T-helper 2 cell treated with Interferon-gamma antibody and Interleukin-4, amounts not matched to agents 100 ng/mL and 5 ng/mL, for 36 hours (primary cell): ENCODE data around the gene SKOR2. TPM values are rescaled to one million over a fixed set of nuclear protein-coding genes. Genes with fewer than 3 reads are reported as not detected.
"Not testable (repeated sequence)": the region's sequence is repeated elsewhere in the genome, so short reads cannot be mapped to it uniquely, and the experiment has no call there.

Experiments used
- intact Hi-C: fragments of 100-400 bp; cut with micrococcal nuclease; formaldehyde crosslinking; loops from one replicate; pipeline ENCODE4 v1.15.1; 2023
- total RNA-seq: library from RNA; stranded (reverse); gene quantifications from 2 replicates; pipeline ENCODE4 v1.2.3, GENCODE V29; 2022

SKOR2 gene
- total RNA-seq, 1 donor from 2014 or later, result not detected

GRCh38 chr18:47204908-47205522 is 46.4 kb downstream of the SKOR2 start:
- intact Hi-C loops, result loop anchor here (1.0 kb wide), 1 partner anchor 105 kb away; no protein-coding TSS in a partner anchor

- intact Hi-C loops, result no loop called here
Measured at GRCh38 chr18:47203626-47204464, 47.6 kb downstream of the SKOR2 start.

- intact Hi-C loops, result not testable (repeated sequence)
Measured at GRCh38 chr18:47195961-47196360, 55.5 kb downstream of the SKOR2 start.

GRCh38 chr18:47191961-47192360 is 59.5 kb downstream of the SKOR2 start:
- intact Hi-C loops, result no loop called here

GRCh38 chr18:47187721-47188120 is 63.7 kb downstream of the SKOR2 start:
- intact Hi-C loops, result no loop called here

- intact Hi-C loops, result no loop called here
Measured at GRCh38 chr18:47184419-47185050, 66.9 kb downstream of the SKOR2 start.

GRCh38 chr18:47182156-47182555 is 69.3 kb downstream of the SKOR2 start:
- intact Hi-C loops, result not testable (repeated sequence)

- intact Hi-C loops, result no loop called here
Measured at GRCh38 chr18:47180765-47181164, 70.7 kb downstream of the SKOR2 start.

GRCh38 chr18:47179520-47179919 is 71.9 kb downstream of the SKOR2 start:
- intact Hi-C loops, result loop anchor here (10.0 kb wide), 1 partner anchor 265 kb away; the partner anchor contains the start of genes KATNAL2 and PIAS2

GRCh38 chr18:47175898-47176575 is 75.4 kb downstream of the SKOR2 start, which contains the start of gene IER3IP1:
Gene IER3IP1 (minus strand): TSS chr18:47176364. CDS start chr18:47176277, 87 bp downstream.
- intact Hi-C loops, result loop anchor here (1.0 to 10.0 kb wide), 2 partner anchors 26 to 261 kb away; partner anchors contain the start of genes HDHD2, KATNAL2 and PIAS2

GRCh38 chr18:47175283-47175897 is 76.1 kb downstream of the SKOR2 start:
- intact Hi-C loops, result loop anchor here (10.0 kb wide), 1 partner anchor 261 kb away; the partner anchor contains the start of genes KATNAL2 and PIAS2

- intact Hi-C loops, result loop anchor here (10.0 kb wide), 1 partner anchor 260 kb away; the partner anchor contains the start of genes KATNAL2 and PIAS2
Measured at GRCh38 chr18:47174545-47175116, 76.8 kb downstream of the SKOR2 start.

- intact Hi-C loops, result loop anchor here (10.0 kb wide), 1 partner anchor 258 kb away; the partner anchor contains the start of genes KATNAL2 and PIAS2
Measured at GRCh38 chr18:47172476-47172875, 79.0 kb downstream of the SKOR2 start.

GRCh38 chr18:47168913-47169312 is 82.5 kb downstream of the SKOR2 start:
- intact Hi-C loops, result no loop called here

- intact Hi-C loops, result no loop called here
Measured at GRCh38 chr18:47168509-47168908, 83.0 kb downstream of the SKOR2 start.

GRCh38 chr18:47166294-47166693 is 85.2 kb downstream of the SKOR2 start:
- intact Hi-C loops, result no loop called here

GRCh38 chr18:47163241-47163640 is 88.2 kb downstream of the SKOR2 start:
- intact Hi-C loops, result no loop called here

GRCh38 chr18:47160256-47160655 is 91.2 kb downstream of the SKOR2 start:
- intact Hi-C loops, result no loop called here

GRCh38 chr18:47158404-47158803 is 93.1 kb downstream of the SKOR2 start:
- intact Hi-C loops, result loop anchor here (10.0 kb wide), 1 partner anchor 904 kb away; no protein-coding TSS in a partner anchor
